HG02943 (cell line): Measurements from ENCODE around the gene PAPSS2.
"Not testable (repeated sequence)": the region's sequence is repeated elsewhere in the genome, so short reads cannot be mapped to it uniquely, and the experiment has no call there.

Experiments
- ATAC-seq: cut with Tn5 transposase; IDR thresholded peaks from one replicate; pipeline ENCODE4 v1.9.1; 2021; ENCODE audit warnings: mild to moderate bottlenecking, low read depth, moderate library complexity; ENCODE audit not compliant: unreplicated experiment

PAPSS2 gene

DNA sequence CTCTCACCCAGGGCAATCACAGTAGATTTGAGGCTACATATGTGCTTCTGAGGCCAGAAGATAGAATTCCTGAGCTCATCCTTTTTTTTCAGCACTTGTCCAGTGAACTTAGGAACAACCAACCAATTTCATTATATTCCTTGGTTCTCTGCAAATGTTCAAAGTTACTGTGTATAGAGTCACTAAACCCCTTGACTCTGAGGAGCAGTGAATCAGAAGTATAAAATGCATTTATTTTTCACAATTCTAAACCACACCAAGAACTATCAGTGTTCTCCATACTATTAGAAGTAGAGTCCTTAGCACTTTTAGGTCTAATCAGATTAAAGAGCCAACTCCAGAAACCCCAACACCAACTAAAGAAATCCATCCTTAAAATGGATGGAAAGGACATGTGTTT, 19.6 kb upstream of the PAPSS2 start:
- no peak for ATAC-seq

DNA sequence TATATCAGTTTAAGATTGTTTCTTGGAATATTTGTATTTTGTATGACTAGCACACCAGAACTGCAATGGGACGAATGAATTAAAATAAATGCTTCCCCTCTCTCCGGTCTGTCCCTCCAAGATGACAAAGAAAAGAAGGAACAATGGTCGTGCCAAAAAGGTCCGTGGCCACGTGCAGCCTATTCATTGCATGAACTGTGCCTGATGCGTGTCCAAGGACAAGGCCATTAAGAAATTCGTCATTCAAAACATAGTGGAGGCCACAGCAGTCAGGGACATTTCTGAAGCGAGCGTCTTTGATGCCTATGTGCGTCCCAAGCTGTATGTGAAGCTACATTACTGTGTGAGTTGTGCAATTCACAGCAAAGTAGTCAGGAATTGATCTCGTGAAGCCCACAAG, 17.2 kb upstream of the PAPSS2 start:
- no peak for ATAC-seq

DNA sequence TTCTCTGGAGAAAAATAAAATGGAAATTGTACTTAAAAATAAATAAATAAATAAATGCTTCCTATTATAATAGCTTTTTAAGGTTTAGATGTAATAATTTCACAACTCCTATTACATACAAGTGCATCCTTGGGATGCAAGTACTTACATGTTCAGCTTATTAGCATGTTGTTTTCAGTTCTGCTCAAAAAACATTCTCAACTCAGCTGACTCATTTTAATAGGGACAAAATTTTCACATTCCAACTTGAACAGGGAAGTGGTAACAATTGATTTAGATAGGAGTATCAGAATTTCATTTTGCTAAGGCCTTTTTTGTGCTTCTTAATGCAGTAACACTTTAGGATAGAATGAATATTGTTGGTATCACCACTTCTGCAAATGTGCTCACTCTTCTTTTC, 16.7 kb upstream of the PAPSS2 start:
- no peak for ATAC-seq

DNA sequence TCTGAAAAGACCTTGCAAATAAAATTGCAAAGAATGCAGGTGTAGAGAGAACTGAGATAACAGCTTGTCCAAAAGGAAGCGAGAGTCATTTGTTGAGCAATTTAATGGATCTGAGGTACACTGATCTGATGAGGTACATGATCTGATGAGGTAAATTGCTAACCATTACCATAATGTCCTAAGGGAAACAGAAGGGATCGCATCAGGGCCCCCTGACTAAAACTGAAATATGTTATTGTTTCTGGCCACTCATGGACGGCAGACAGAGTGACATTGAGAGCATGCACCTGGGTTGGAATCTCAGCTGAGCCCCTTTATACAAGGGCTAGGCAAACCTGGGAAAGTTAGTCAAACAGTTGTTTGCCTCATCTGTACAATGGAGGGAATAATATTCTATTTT, 15.8 kb upstream of the PAPSS2 start:
- no peak for ATAC-seq

DNA sequence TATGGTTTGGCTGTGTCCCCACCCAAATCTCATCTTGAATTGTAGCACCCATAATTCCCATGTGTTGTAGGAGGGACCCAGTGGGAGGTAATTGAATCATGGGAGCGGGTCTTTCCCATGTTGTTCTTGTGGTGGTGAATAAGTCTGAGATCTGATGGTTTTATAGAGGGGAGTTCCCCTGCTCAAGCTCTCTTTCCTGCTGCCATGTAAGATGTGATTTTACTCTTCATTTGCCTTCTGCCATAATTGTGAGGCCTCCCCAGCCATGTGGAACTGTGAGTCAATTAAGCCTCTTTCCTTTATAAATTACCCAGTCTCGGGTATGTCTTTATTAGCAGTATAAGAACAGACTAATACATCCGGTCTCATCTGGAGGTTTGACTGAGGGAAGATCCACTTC, 15.2 kb upstream of the PAPSS2 start:
- ATAC-seq, result not testable (repeated sequence)

DNA sequence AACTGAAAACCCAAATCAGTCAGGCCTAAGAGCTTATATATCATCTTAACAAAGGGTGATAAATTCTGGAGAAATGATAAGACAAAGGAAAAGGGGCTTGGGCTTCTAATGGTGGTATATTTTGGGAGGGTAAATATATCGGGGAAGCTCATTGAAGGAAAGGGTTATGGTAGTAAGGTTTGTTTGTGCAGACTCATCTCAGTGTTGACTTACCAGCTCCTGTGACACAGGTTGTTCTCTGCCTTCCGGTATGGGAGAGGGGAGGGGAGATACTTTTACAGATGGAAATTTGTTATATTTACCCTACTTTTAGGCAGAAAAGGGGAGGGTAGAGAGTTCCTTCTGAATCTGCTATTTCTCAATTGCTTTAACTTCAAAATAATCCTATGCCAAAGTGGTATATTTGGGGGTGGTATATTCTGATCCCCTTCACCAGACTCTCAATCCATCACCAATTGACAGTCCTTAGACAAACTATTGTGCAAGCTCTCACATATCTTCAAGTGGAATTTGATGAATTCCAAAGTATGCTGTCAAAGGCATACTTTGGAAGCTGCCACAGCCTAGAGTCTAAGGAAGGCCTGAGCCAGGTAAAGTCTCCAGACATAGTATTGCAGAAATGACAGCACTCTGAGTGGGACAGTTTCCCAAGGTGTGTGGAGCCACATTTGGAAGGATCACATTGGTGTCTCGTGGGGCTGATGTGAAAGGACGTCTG, 13.3 kb upstream of the PAPSS2 start:
- no peak for ATAC-seq

DNA sequence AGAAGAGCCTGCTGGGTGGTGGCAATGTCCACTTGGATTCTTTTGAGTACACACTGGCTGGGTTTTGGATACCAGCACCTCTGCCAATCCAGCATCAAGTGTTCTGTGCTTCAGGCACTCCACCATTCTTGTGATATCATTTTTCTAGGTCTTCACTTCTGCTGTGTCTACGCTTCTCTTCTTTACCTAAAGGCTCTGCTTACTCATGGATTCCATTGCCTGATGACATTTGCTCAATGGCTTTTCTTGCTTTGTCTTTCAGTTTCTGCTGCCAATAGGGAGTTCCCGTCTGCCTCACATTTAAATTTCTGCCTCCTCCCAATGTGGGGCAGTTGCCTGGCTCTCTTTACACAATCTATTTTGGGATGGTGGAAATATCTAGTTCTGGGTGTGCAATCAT, 12.7 kb upstream of the PAPSS2 start:
- ATAC-seq, result no peak

DNA sequence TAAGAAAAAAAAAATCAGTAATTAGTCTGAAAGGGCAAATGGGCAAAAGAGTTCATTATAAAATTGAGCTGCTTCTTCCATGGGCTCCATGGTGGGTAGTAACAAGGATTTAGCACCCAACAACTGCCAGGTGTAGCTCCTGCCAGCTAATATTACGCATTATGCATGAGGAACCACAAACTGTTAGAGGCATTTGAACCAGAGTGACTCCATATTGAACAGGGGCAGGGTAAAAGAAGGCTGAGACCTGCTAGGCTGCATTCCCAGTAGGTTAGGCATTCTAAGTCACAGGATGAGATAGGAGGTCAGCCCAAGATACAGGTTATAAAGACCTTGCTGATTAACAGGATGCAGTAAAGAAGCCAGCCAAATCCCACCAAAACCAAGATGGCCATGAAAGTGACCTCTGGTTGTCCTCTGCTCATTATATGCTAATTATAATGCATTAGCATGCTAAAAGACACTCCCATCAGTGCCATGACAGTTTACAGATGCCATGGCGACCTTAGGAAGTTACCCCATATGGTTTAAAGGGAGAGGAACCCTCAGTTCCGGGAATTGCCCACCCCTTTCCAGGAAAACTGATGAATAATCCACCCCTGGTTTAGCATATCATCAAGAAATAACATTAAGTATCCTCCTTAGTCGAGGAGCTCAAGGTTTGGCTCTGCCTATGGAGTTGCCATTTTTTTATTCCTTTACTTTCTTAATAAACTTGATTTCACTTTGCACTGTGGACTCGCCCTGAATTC, 8.7 kb upstream of the PAPSS2 start:
- no peak for ATAC-seq

DNA sequence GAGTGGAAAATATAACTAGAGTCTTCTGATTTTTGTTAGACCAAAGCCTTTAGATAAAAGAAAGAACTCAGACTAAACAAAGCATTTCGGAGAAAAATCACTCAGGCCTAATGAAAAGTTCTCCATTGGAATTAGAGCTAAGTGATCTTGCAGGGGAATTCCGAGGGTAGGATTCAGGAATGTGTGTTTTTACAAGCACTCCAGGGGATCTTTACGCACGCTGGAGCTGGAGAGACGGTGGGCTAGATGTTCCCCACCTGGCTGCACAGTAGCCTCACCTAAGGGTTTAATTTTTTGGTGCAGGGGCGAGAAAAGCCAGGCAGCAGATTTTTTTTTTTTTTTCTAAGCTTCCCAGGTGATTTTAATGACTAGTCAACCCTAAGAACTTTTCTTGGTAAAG, 7.9 kb upstream of the PAPSS2 start:
- ATAC-seq, result no peak

DNA sequence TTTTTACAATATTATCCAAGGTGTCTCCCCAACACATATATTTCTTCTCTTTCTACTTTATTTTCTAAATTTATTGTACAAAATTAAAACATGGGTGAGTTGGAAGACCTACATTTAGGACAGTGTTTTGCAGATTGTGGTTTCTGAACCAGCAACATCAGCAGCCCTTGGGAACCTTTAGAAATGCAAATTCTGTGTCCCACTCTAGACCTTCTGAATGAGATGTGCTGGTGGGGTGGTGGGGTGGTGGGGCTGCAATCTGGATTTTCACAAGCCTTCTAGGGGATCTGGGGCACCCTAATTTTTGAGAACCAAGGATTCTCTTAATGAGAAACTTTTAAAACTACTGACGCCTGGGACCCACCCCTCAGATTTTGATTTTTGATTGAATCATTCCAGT, 7.4 kb upstream of the PAPSS2 start:
- no peak for ATAC-seq

DNA sequence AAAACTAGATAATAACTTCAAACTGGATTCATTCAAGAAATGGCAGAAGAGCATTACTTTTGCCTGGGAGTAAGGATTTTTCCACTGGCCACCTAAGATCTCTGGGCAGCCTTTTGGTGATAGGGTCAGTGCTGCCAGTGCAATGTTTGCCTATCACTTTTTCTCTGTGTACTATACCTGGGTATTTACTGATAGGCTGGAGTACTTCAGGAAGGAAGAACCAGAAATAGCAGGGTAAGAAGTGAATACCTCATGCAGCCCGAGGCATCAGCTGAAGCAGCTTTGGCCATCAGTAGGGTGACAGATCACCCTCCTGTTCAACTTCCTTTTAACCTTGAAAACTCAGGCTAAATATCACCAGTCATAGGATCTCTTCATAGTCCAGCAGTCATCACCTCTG, 5.5 kb upstream of the PAPSS2 start:
- no peak for ATAC-seq

DNA sequence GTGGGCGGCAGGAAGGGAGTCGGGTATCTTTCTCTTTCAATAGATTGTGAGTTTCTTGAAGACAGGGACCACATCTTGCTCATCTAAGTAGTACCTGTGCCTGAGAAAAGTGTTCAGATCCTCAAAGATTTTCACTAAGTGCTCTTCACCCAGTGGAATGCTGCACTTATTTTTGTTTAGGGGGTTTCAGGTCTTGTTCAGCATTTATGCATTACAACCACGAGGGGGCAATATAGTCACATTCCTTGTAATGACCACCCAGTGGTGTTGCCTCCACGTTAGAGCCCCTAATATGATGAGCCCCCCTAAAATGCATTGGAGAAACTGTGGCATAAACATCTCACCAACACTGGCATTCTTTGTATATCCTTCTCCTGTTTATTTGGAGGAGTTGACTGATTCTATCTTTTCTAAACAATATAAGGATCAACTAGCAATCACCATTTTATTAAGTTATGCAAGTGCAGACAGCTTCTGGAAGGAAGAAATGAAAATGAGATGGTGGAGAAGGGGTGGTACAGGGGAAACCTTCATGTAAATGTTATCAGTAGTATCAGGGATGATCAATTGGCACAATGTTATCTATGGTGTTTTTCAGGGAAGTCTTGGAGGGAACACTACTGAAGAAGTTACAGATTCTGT, 3.1 kb upstream of the PAPSS2 start:
- ATAC-seq, result no peak

DNA sequence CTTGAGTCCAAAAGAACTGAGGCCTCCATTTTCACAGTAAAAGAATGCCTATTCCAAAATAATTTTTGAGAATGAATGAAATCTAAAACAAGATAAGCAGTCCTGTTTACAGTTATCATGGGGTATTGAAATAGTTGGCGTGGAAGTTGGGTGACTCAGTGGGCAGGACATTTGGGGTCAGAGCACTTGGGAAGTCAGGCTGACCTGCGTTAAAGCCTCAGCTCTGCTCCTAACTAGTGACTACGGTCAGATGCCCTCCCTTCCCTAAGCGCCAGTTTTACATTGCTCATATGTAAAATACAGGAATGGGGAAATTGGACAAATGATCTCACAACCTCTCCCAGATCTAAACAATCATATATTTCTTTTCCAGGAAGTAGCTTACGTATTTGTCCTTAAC, 2.3 kb upstream of the PAPSS2 start:
- ATAC-seq, result no peak

DNA sequence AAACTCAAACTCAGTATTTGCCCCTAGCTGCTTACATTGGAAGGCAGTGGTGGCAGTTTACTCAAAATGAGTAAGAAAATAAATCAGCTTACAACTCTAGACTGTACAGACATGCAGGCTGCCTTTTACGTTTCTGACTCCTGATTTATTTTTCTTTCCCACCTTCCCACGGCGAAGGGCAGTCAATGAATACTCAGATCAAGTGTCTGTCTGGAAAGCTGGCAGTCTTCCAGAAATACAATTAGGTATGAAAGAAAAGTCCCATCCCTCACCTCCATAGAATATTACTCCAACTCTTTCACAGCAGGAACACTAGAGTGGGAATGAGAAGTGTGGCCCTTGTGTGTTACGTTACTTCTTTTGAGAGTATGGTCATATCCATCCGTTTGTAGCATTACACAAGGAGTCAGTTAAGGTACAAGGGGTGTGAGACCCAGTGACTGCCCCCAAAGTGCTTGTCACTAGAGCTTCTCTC, 1.3 kb upstream of the PAPSS2 start:
- ATAC-seq, result no peak

DNA sequence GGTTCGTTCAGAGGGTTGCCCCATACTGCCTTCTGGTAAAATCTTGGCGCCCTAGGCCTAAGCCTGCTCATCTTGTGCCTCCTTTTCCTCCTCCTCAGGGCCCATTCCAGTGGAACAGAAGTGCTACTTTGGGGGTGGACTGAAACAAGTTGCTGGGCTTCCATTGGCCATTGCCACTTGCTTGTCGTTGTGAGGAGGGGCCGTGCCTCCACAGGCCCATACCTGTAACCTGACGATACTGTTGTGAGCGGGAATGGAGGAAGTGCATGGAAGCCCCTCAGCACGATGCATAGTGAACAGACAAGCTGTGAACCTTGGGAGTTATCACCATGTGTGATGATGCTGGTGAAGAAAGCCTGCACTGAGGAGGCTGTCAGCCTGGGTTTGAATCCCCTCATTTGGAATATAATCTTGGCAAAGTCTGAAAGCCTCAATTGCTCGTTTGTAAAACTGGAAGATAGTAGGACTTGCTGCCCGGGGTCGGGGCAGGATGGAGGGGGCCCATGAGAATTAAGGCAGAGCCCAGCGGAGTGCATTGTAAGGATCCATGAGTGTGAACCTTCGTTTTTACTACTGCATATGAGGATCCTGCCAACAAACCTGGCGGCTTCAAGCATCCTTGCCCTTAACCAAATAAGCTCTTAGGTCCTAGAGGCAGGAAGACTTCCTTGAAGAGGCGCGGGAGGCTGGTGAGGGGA, 671 bp upstream of the PAPSS2 start:
- ATAC-seq, result no peak

DNA sequence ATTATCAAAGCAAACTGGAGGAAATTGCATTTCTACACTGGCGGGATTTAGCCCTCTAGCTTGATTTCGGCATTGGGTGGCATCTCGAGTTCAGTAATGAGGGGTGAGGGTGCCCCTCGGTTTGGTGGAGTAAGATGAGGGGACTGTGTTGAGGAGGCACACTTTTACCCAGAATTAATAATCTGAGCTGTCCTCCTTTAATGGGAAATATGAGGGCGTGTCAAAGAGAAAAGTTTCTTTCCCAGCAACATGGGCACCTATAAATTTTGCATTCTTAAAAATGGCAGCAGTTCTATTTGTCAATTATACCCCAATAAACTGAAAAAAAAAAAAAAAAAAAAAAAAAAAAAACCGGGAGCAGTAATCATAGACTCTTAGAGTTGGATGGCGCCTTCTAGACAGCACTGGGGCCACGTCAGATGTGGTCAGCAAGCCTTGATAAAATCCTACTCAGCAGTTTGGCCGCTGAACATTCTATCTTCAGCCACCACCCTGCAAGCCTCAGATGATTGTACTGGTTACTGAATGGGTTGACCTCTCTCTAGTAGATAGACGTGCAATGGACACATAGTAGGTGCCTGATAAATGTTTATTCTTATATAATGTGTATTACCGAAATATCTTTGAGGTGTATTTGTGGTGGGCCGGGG, 931 bp downstream of the PAPSS2 start:
- ATAC-seq, result no peak

DNA sequence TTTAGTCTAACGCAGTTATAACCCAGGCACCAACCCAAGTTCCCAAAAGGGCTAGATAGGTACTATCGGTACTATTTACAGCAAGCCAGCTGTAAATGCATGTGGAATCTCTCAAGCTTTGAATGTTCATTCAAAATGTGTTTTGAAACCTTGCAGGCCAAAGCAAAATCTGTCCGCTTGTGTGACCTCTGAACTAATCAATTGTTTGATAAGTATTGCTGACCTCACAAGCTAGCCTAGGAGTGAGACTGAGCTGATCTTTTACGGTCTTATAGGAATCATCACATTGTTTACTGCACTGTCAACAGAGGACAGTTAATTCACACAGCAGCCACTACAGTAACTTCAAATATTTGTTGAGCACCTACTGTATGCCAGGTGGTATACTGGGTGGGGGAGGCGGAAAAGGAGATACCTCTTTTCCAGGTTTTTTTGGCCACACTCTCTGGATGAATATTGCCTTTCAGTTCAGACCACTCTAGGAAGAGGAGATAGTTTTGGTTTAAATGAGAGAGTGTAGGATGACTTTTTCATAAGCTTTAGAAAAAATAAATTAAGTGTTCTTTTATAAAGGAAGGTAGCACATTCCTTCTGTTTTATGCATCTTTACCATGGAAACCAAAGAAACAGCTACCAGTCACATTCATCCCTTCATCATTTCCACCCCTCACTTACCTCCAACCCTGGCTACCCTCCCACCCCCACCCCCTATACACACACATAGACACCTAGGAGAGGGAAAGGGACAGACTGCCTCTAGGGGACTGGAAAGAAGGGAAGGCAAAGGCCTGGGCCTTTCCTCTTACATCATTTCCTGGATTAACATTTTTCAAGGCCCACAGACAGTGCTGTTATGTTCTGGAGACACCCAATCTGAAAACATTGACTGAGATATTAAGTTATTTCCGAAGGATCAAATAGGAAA, 2.4 kb downstream of the PAPSS2 start:
- no peak for ATAC-seq

DNA sequence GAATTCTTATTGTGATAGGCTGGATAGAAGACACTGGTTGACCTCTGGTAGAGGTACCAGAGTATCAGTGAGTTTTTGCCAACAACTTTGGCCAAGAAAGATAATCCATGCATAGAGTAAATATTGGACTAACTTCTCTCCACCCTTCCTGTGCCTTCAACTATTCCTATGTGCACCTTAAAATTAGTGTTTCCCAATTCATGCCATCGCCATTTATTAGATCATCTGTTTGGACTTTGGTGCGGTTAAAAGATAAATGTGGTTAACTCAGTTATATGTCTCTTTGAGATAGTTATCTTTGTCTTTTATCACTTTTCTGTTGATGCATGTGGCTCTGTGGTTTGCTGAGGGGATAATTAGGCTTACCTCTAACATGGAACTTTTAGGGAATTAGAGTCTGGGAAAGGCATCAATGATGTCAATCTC, 4.6 kb downstream of the PAPSS2 start:
- no peak for ATAC-seq

DNA sequence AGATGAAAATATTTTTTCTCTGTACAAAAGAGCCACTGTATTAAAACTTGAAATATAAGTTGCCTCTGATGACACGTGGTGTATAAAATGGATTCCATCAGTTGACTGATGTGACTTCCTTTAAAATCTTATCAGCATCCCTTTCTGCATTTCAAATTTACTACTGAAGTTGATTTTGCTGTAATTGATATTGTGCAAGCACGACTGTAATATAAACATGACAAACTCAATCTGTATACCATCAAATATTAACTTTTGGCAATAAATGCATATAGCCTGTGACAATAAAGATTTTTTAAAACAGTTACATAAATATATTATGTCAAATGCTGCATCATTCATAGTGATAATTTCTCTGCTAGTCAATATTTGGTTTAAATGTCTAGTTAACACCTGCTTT, 7.8 kb downstream of the PAPSS2 start:
- no peak for ATAC-seq
